ENCODE results near the gene PLEKHG1.

Gene PLEKHG1

GRCh38 chr6:150622476-150622875 is 22.8 kb downstream of the PLEKHG1 start:
- FAIRE-seq, result no peak

DNA sequence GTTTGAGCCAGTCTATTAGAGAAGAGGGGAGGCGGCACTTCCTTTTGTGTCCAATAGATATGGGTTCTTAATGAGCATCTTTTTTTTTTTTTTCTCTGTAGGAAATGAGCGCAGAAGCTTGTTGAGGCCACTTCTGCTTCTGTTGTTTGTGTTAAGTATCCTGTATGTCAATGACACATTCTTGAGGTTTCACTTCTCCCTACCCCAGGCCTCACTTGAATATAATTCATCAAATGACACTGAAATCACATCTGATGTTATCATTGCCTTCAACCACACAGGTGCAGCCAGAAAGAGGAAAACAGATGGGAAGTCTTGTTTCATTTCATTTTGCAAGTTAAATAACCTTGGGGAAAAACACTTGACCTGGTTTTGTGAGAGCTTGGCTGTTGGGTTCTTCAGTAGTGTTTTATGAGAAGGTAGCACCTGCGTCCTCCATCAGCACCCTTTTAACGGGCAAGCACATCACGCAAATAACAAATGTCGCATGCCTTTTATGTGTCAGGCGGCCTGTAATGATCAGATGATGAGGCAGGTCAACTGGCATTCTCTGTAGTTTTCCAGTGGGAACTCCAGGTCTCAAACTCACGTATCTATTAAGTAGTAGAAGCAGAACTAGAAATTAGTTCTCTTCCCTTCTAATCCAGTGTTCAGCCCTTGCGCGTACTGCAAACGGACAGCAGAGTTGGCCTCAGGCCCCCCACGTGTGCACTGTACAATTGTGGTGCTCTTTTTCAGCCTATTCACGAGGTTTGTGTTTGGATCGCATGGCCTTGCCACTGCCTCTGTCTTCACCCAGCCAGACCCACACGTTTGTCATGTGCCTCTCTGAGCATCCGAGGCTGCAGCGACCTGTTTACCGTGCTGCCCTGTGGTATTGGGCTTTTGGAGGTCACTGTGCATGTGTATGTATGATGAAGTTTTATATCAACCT is 23.5 kb downstream of the PLEKHG1 start:
- no peak for FAIRE-seq

GRCh38 chr6:150624191-150624590 is 24.5 kb downstream of the PLEKHG1 start:
- FAIRE-seq, result no peak

- FAIRE-seq, result no peak
These were observed 26.2 kb downstream of the PLEKHG1 start for GRCh38 chr6:150625927-150626326.

DNA sequence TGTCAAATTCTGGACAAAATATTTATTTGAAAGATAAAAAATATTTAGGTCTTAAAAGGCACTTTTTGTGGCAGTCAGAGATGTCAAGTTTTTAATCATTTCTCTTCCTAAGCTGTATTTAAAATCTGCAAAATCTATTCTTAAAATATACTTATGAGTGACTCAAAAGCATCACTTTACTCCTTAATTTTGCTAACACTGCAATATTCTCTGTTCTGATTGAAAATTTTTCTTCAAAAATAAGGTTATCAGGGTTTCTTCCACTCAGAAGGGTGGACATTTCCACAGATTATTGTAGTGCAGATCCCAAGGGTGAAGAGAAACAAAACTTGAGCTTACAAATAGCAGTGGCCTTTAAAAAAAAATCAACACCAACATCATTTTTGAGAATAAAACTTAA is 27.5 kb downstream of the PLEKHG1 start:
- no peak for FAIRE-seq

- FAIRE-seq, result no peak
These were observed 27.9 kb downstream of the PLEKHG1 start for GRCh38 chr6:150627585-150628025.

GRCh38 chr6:150628908-150629307 is 29.2 kb downstream of the PLEKHG1 start:
- FAIRE-seq, result no peak

DNA sequence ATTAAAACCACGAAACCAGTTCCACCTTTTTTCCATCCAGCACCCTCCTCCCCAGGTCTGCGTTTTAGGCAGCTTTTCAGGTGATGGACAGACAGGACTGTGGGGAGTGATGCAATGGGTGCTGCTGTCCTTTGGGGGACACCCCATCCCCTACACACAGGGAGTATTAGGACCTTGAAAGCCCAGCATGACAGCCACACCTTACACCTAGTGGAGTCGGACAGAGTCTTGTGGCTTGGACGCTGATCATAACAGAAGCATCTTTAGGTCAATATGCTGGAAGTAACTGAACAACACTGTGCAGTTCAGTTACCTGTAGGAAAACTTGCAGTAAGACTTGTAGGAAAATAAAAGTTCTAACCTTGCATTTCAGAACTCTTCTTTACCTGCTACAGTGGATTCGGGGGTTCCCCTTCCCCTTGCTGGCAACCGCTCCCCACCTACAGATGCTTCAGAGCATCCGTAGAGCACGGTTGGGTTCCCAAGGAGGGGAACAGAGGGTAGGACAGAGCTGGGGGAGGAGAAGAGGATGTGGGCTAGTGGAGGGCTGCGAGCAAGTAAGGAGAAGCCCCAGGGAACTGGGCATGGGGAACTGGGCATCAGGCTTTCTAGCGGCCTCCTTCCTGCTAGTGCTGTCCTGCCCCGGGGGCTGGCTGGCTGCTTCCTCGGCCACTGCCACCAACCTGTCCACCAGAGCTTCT is 31.7 kb downstream of the PLEKHG1 start:
- no peak for FAIRE-seq

DNA sequence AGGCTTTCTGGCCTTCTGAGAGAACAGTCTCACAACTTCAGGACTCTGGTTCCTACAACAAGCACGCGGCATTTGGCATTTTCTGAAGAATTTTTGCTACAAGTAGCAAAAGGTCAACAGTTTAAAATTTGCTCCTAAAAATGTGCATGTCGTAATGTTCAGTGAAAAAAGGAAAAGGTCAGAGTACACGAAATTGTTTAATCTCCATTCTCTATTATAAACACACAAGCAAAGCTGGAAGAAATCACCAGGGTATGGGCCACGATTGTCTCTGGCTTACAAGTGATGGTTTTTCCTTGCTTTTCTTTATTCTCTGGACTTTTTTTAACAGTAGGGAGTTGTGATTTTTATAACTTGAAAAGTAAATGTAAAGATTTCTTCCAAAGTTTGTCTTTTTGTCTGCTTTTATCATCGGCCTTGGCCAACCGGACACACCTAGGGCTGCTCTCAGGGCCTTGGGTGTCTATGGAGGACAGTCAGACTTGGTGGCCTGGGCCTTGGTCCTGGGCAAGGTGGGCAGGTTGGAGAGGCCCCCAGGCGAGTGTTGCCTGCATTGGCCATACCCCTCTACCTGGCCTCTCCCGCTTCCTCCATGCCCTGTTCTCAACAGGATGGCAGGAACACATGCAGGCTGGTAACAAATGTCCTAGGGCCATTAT is 32.4 kb downstream of the PLEKHG1 start:
- FAIRE-seq, result no peak

- no peak for FAIRE-seq
These were observed 33.2 kb downstream of the PLEKHG1 start for GRCh38 chr6:150632785-150633485.

- no peak for FAIRE-seq
These were observed 33.8 kb downstream of the PLEKHG1 start for GRCh38 chr6:150633486-150633834.

DNA sequence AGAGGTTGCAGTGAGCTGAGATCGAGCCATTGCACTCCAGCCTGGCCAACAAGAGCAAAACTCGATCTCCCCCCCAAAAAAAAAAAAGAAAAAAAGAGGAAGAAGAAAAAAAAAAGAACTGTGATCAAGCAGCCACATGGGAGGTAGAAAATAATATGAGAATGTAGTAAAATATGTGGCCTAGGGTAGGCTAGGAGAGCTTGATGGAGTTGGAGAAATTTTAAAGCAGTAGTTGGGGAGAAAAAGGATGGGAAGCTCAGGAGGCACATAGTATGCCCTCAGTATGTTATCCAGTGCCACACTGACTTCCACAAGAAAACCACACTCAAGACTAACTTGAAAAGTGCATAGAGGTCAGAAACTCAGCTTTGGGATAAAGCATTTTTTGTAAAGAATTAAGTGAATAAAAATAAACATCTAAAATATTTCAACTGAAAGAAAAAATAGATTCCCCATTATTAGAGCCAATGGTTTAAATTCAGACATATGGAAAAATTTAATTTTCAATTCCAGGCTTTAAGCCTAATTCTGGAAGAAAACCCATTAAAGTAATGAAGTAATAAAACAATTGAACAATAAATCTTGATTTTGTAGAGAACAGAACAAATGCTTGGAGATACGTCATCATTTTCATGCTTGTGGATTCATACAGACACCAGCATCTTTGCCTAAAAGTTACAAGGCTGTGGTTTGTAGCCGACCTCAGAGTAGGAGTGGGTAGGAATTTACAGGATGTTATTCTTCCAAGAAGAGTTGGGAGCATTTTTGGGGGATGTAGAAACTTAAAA is 34.7 kb downstream of the PLEKHG1 start:
- FAIRE-seq, result no peak

DNA sequence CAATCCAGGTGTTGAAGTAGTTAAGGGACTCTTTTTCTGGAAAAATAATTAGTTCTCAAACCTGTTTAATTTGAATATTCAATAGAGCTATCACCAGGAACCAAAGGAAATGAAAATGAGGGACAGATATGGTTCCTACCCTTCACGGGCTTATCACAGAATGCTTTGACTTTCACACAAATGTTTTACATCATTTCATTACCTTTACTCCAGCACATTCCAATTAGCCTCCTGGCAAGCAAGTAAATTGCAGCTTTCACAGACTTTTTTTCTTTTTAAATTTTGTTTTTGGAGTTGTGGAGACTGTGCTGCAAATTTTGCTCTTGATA is 35.2 kb downstream of the PLEKHG1 start:
- FAIRE-seq, result no peak

DNA sequence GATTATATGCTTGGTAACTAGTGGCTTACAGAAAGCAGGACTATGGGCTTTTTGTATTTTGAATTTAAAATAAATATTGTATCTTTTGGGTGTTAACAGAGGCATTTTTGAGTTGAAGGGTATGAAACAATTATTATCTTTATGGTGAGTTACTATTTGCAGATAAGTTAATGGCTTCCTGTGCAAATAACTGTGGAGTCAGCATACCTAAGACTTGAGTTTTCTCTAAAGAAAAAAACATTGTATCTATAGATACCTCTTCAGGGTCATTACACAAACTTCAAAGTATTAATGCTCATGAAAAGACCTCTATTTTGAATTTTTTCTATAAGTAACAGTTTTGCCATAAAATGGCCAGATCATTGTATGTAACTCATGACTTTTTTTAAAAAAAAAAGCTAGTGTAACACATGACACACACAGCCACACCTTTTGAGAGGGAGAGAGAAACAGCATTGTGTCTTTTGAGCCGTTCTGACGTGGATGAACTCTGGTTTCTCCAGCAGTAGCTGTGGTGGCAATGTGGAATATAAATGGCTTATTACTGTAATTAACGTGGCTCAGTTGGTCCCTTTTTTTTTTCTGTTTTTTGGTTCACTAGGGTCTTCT is 36.3 kb downstream of the PLEKHG1 start:
- no peak for FAIRE-seq

DNA sequence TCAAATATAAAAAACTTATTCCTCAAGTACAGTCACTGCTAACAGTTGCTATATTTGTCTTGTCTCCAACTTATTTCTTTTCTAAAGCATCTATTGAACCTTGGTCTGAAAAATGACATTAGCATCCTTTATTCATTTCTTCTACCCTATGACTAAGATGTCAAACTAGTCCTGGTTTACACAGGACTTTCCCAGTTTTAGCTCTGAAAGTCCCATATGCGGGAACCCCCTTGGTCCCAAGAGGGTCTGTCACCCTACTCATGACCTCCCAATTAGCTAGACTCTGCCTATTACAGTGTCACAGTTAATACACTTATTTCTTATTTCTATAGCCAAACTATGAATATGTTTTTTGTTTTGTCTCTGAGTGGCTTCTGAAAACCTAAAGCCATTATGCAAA is 37.1 kb downstream of the PLEKHG1 start:
- FAIRE-seq, result no peak

GRCh38 chr6:150637266-150637665 is 37.6 kb downstream of the PLEKHG1 start:
- FAIRE-seq, result no peak

DNA sequence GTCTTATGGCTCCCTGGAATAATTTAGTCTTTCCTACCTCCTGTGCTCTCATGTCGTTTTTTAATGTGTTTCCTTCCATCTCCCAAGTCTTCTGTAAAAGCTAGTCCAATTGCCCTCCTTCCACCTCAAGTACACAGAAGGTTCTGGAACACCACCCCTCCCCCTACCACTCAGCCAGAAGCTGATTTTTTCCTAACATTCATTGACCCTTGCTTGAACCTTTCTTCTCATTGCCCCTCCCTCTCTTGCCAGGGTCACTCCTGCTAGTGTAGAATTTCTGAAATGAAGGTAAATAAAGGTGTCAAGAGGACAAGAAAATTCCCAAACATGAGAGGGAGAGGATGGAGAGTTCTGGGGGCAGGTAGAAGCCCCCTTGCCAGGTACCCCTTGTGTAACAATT is 38.6 kb downstream of the PLEKHG1 start:
- FAIRE-seq, result no peak

DNA sequence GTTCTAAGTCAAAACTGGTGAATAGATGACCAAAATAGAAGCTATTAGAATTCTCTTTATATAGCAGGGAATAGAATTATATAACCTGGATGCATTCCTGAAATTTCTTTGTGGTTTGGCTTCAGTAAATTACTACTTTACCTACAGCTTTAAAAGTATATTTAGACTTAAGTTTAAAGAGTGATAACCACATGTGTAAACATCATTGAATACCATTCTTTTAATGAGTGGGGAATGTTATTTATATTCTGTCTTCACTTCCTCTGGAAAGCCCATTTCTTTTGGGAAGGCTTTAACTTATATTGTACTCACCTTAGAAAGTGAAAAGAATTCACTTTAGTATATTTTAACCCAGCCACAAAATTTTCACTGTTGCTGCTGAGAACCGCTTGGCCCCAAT is 39.1 kb downstream of the PLEKHG1 start:
- no peak for FAIRE-seq

- no peak for FAIRE-seq
These were observed 40.2 kb downstream of the PLEKHG1 start for GRCh38 chr6:150639823-150640331.

GRCh38 chr6:150640556-150641209 is 41.0 kb downstream of the PLEKHG1 start:
- no peak for FAIRE-seq
